Skeletal muscle tissue (tissue), 4 donors: ENCODE results near the gene CHMP2A. TPM values are rescaled to one million over a fixed set of nuclear protein-coding genes. Genes with fewer than 3 reads are reported as not detected.
A peak's percentile ranks its signal among the peaks of the same experiment; 100 is the strongest.
"Not testable (repeated sequence)": the region's sequence is repeated elsewhere in the genome, so short reads cannot be mapped to it uniquely, and the experiment has no call there.

Experiments used
- H3K27ac ChIP-seq: one replicate; pipeline ENCODE4 v1.7.0; 2013; ENCODE audit warnings: mild to moderate bottlenecking, low read depth, low read length, inconsistent platforms
- H3K27me3 ChIP-seq, 3 donors: one replicate each; pipeline ENCODE4 v1.7.0; 2013; ENCODE audit warnings: low read length in 3 of 3; ENCODE audit not compliant: control insufficient read depth in 3 of 3, insufficient read depth in 3 of 3
- H3K36me3 ChIP-seq, 3 donors: one replicate each; pipeline ENCODE4 v1.7.0; 2013; ENCODE audit warnings: low read length in 3 of 3; ENCODE audit not compliant: control insufficient read depth in 3 of 3, insufficient read depth in 3 of 3
- H3K4me1 ChIP-seq, 3 donors: one replicate each; pipeline ENCODE4 v1.7.0; 2013; ENCODE audit warnings: low read length in 3 of 3, mild to moderate bottlenecking in 3 of 3; ENCODE audit not compliant: control insufficient read depth in 3 of 3, insufficient read depth in 3 of 3
- H3K4me3 ChIP-seq, 3 donors: one replicate each; pipeline ENCODE4 v1.7.0; 2013; ENCODE audit warnings: low read length in 3 of 3
- H3K9ac ChIP-seq, 3 donors: one replicate each; pipeline ENCODE4 v1.7.0; 2013; ENCODE audit warnings: low read length in 3 of 3, mild to moderate bottlenecking in 3 of 3, moderate library complexity in 2 of 3, low read depth in 1 of 3
- H3K9me3 ChIP-seq, 3 donors: one replicate each; pipeline ENCODE4 v1.7.0; 2013; ENCODE audit warnings: low read length in 3 of 3; ENCODE audit not compliant: control insufficient read depth in 3 of 3
- total RNA-seq: library from RNA; depleted of rRNA; stranded (reverse); fragments of >200 nt; gene quantifications from one replicate; pipeline ENCODE4 v1.2.3, GENCODE V29; 2014
- donor health status: Osteomylitis.

The CHMP2A gene
- total RNA-seq, 1 donor from 2014 or later, result 68.9 TPM

DNA sequence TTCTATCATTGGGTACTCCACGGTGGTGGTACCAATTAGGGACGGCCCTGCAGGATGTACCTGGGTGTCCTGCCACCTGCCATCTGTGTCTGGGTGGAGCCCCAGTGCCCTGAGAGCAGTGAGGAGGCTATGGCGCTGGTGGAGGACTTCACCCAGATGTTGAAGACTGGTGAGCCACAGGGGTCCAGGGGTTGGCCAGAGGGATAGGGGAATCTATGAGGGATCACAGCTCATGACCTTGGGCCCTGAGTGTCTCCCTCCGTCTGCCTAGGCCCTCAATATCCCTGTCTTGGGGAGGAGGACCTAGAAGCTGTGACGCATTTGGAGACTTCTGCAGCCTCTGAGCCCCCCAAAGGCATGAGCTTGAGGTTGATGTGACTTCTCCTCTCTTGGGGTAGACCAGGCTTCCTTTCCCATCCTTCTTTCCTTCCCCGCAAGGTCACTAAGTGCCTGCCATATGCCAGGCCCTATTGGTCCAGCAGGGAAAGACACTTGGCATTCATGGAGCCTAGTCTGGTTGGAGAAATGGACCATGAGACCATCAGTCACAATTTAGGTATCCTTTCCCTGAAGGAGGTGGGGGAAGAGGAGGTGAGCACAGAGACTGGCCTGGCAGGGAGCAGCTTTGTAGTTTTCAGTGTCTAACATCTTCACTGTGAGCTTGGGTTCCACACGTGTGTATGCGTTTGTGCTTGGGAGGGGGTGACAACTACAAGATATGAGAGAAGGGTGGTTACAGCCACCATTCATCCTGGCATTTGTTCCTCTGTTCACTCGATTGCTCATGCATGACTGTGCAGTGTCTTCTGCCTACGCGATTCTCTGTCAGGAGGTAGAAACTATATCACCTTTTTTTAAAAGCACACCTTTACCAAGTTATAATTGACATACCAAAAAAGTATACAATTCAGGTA is 23.4 kb upstream of the CHMP2A start:
- H3K9ac ChIP-seq, result no peak overlapping the region
- H3K36me3 ChIP-seq, result peaks cover 0 to 18% (median 16%) of the 10 kb centered on the region in 3 donors
- H3K27me3 ChIP-seq, result no peaks in the 10 kb centered on the region
- no peak overlapping the region for H3K27ac ChIP-seq
- no peaks in the 10 kb centered on the region for H3K9me3 ChIP-seq
- H3K4me3 ChIP-seq, result no peak overlapping the region
- H3K4me1 ChIP-seq, result peaks cover 12 to 34% (median 19%) of the 10 kb centered on the region in 3 donors

DNA sequence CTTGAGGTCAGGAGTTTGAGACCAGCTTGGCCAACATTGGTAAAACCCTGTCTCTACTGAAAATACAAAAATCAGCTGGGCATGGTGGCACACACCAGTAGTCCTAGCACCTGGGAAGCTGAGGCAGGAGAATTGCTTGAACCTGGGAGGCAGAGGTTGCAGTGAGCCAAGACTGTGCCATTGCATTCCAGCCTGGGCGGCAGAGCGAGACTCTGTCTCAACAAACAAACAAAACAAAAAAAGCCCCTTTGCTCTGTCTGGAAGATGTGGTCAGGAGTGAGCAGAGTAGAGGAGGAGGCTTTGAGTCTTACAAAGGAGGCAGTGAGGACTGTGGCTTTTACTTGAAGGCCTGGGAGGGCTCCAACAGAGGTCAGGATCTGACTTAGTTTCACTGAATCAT is 22.7 kb upstream of the CHMP2A start:
- H3K27ac ChIP-seq, H3K9me3 ChIP-seq, H3K27me3 ChIP-seq, H3K4me3 ChIP-seq, H3K9ac ChIP-seq: not testable (repeated sequence)
- peaks cover 12 to 35% (median 19%) of the 10 kb centered on the region in 3 donors for H3K4me1 ChIP-seq
- peaks cover 0 to 11% (median 9%) of the 10 kb centered on the region in 3 donors for H3K36me3 ChIP-seq

DNA sequence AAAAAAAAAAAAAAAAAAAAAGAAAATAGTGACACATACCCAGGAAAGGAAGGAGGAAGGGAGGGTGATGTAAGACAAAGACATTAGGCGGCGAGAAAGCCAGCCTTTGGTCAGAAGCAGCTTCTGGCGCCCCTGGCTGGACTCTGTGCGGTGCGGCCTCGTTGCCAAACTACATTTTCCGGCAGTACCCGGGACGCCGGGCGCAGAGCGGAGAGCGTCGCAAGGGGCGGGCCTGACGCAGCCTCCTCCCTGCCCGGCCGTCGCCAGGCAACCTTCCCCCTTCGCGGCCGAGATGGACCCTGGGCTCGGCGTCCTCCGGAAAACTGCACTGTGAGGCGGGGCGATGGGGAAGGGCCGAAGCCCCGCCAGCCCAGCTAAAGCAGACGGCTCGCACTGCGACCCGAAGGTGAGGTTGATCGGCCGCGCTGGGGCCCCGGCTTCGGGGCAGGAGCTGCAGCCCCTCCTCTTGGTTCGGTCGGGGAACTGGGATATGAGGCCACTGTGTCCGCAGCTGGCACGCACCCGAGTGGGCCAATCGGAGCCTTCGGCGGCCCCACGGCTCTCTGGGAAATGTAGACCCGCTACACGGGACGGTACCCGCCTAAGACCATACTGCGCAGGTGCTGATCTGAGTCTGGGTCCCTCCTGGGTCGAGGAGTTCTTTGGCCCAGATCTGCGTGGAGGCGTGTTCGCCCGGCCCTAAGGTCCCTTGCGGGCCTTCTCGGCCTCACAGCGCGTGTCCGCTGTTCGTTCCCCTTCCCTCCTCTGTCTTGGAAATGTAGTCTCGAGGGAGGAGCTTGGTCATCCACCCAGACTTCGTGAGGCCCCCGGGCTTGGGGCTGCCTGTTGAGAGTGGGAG is 20.5 kb upstream of the CHMP2A start:
- peak overlapping the region; percentile 88 to 94 (median 94) for H3K9ac ChIP-seq
- peak overlapping the region; percentile 74 to 96 (median 95) for H3K4me3 ChIP-seq
- H3K27me3 ChIP-seq, result no peaks in the 10 kb centered on the region
- peaks cover 15 to 35% (median 19%) of the 10 kb centered on the region in 3 donors for H3K4me1 ChIP-seq
- peak overlapping the region; percentile 90 for H3K27ac ChIP-seq
- H3K9me3 ChIP-seq, result no peaks in the 10 kb centered on the region
- H3K36me3 ChIP-seq, result peaks cover 7 to 13% (median 9%) of the 10 kb centered on the region in 3 donors

DNA sequence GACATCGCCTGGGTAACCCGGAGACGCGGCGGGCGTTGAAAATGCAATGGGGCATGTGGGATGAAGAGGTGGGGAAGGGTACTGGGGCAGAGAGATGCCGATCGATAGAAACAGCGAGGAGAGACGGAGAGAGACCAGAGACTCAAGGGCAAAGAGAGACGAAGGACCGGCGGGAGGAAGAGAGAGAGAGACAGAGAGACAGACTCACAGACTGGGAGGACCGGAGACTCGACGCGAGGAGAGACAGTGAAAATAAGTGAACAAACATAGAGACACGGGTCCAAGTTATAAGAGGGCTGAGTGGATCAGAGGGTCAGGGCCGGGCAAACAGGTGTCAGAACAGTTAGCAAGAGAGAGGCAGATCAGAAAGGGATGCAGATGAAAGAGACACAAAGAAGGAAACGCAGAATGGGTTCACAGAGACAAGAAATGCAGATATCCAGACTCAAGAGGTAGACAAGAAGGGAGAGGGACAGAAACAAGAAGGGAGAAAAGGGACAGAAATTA is 18.8 kb upstream of the CHMP2A start:
- H3K4me3 ChIP-seq, result peak overlapping the region; percentile 94 to 99 (median 97)
- H3K9me3 ChIP-seq, result no peaks in the 10 kb centered on the region
- peaks cover 20 to 24% (median 21%) of the 10 kb centered on the region in 3 donors for H3K36me3 ChIP-seq
- peak overlapping the region; percentile 86 to 98 (median 97) for H3K9ac ChIP-seq
- H3K27ac ChIP-seq, result peak overlapping the region; percentile 97
- no peaks in the 10 kb centered on the region for H3K27me3 ChIP-seq
- peaks cover 15 to 35% (median 19%) of the 10 kb centered on the region in 3 donors for H3K4me1 ChIP-seq

- Histone ChIP-seq H3K9ac (peak within 1 kb of the TSS; percentile 86 to 98 (median 97)), H3K36me3 (peaks cover 17 to 26% (median 24%) of the 10 kb centered on the region in 3 donors), H3K27ac (peak within 1 kb of the TSS; percentile 97), H3K27me3 (no peaks in the 10 kb centered on the region), H3K9me3 (no peaks in the 10 kb centered on the region), H3K4me1 (peaks cover 15 to 30% (median 19%) of the 10 kb centered on the region in 3 donors), H3K4me3 (peak within 1 kb of the TSS; percentile 94 to 99 (median 97))
Observed at GRCh38 chr19:58572818-58573657, 18.1 kb upstream of the CHMP2A start, which contains the start of gene MZF1. Gene MZF1, minus strand, starts transcription at chr19:58573335. Its CDS starts 1,946 bp downstream, at chr19:58571389.

GRCh38 chr19:58572026-58572817 is 17.3 kb upstream of the CHMP2A start:
- Histone ChIP-seq H3K4me3 (peak overlapping the region; percentile 94 to 99 (median 97)), H3K27ac (peak overlapping the region; percentile 97), H3K4me1 (peaks cover 15 to 30% (median 19%) of the 10 kb centered on the region in 3 donors), H3K9me3 (no peaks in the 10 kb centered on the region), H3K36me3 (peaks cover 19 to 28% (median 27%) of the 10 kb centered on the region in 3 donors), H3K27me3 (no peaks in the 10 kb centered on the region), H3K9ac (peak overlapping the region; percentile 18 to 98 (median 97))

GRCh38 chr19:58571575-58571947 is 16.7 kb upstream of the CHMP2A start:
- Histone ChIP-seq H3K9ac (peak overlapping the region in 1 of 3 donors; percentile 47), H3K4me1 (peaks cover 15 to 30% (median 19%) of the 10 kb centered on the region in 3 donors), H3K27me3 (no peaks in the 10 kb centered on the region), H3K9me3 (no peaks in the 10 kb centered on the region), H3K27ac (no peak overlapping the region), H3K4me3 (no peak overlapping the region), H3K36me3 (peaks cover 21 to 30% (median 27%) of the 10 kb centered on the region in 3 donors)

- peaks cover 21 to 30% (median 27%) of the 10 kb centered on the region in 3 donors for H3K36me3 ChIP-seq
- H3K4me3 ChIP-seq, result no peak overlapping the region
Observed at GRCh38 chr19:58570770-58571574, 16.1 kb upstream of the CHMP2A start.

More at GRCh38 chr19:58570770-58571574, 16.1 kb upstream of the CHMP2A start:
- H3K9me3 ChIP-seq, result no peaks in the 10 kb centered on the region
- H3K9ac ChIP-seq, result peak overlapping the region in 1 of 3 donors; percentile 33
- H3K4me1 ChIP-seq, result peaks cover 14 to 29% (median 19%) of the 10 kb centered on the region in 3 donors
- no peaks in the 10 kb centered on the region for H3K27me3 ChIP-seq
- no peak overlapping the region for H3K27ac ChIP-seq
